GM12892 (cell line): Measurements from ENCODE around the gene TAL1.
"Not testable (repeated sequence)": the region's sequence is repeated elsewhere in the genome, so short reads cannot be mapped to it uniquely, and the experiment has no call there.

Experiments used
- DNase-seq: peaks from one replicate; pipeline ENCODE4 v3.0.0; 2011; ENCODE audit not compliant: insufficient read length
- FAIRE-seq: peaks from 2 replicates; lab custom pipeline; 2011; peaks lifted over from hg19 to GRCh38; lab: Jason Lieb, UNC
- POLR2A ChIP-seq: IDR thresholded peaks from 2 replicates; pipeline ENCODE4 v1.6.1; 2011; ENCODE audit warnings: low read depth, low read length, control low read depth
- POLR2AphosphoS5 ChIP-seq: IDR thresholded peaks from 2 replicates; pipeline ENCODE4 v1.6.1; 2011; ENCODE audit warnings: low read depth, low read length, control low read depth
- TAF1 ChIP-seq: IDR thresholded peaks from 2 replicates; pipeline ENCODE4 v1.6.1; 2011; ENCODE audit warnings: low read depth, mild to moderate bottlenecking, control low read depth, low read length, borderline replicate concordance

TAL1 gene

GRCh38 chr1:47207803-47208373 is 24.1 kb downstream of the TAL1 start:
- DNase-seq: no peak
- no peak for FAIRE-seq
- no peak for TF ChIP-seq TAF1
- TF ChIP-seq POLR2A: no peak
- no peak for TF ChIP-seq POLR2AphosphoS5

- FAIRE-seq (no peak), DNase-seq (no peak)
- TF ChIP-seq POLR2AphosphoS5 (no peak), POLR2A (no peak), TAF1 (no peak)
Observed at GRCh38 chr1:47205918-47206317, 26.1 kb downstream of the TAL1 start.

GRCh38 chr1:47203504-47203903 is 28.5 kb downstream of the TAL1 start:
- DNase-seq, FAIRE-seq: not testable (repeated sequence)

- no peak for DNase-seq
- no peak for FAIRE-seq
- TF ChIP-seq TAF1 (no peak), POLR2AphosphoS5 (no peak), POLR2A (no peak)
Observed at GRCh38 chr1:47201179-47201578, 30.8 kb downstream of the TAL1 start.

- TF ChIP-seq POLR2A: no peak
- DNase-seq (no peak), FAIRE-seq (no peak)
Observed at GRCh38 chr1:47198214-47198613, 33.8 kb downstream of the TAL1 start.

GRCh38 chr1:47196622-47197021 is 35.4 kb downstream of the TAL1 start:
- no peak for FAIRE-seq
- no peak for DNase-seq
- no peak for TF ChIP-seq POLR2A
- no peak for TF ChIP-seq TAF1
- no peak for TF ChIP-seq POLR2AphosphoS5

GRCh38 chr1:47195981-47196380 is 36.0 kb downstream of the TAL1 start:
- not testable (repeated sequence) for FAIRE-seq, DNase-seq

GRCh38 chr1:47194311-47194710 is 37.7 kb downstream of the TAL1 start:
- FAIRE-seq (no peak), DNase-seq (no peak)
- TF ChIP-seq POLR2A (no peak), TAF1 (no peak), POLR2AphosphoS5 (no peak)

- not testable (repeated sequence) for DNase-seq, FAIRE-seq
Observed at GRCh38 chr1:47193496-47193895, 38.5 kb downstream of the TAL1 start.

- TF ChIP-seq POLR2A: no peak
- no peak for TF ChIP-seq POLR2AphosphoS5
- no peak for TF ChIP-seq TAF1
- DNase-seq (peak; percentile 52), FAIRE-seq (peak; percentile 89)
Observed at GRCh38 chr1:47192458-47193384, 39.3 kb downstream of the TAL1 start.

- no peak for TF ChIP-seq POLR2A
- no peak for TF ChIP-seq POLR2AphosphoS5
- no peak for TF ChIP-seq TAF1
- DNase-seq (no peak), FAIRE-seq (no peak)
Observed at GRCh38 chr1:47191940-47192457, 40.0 kb downstream of the TAL1 start.

- TF ChIP-seq POLR2AphosphoS5 (no peak), TAF1 (no peak), POLR2A (no peak)
- no peak for DNase-seq
- no peak for FAIRE-seq
Observed at GRCh38 chr1:47190857-47191256, 41.2 kb downstream of the TAL1 start.

- FAIRE-seq (no peak), DNase-seq (no peak)
- TF ChIP-seq TAF1: no peak
- no peak for TF ChIP-seq POLR2AphosphoS5
- no peak for TF ChIP-seq POLR2A
Observed at GRCh38 chr1:47190509-47190855, 41.5 kb downstream of the TAL1 start.
